ENCODE measurements around the gene BTN3A1.

GRCh38 chr6:26366504-26366903 is 35.6 kb upstream of the BTN3A1 start:
- TF ChIP-seq CTCF (IDR thresholded peaks at IDR 0.05; ENCODE audit: insufficient read depth, low read length): no peak
- TF ChIP-seq GABPA (IDR thresholded peaks at IDR 0.05; ENCODE audit: low read depth): no peak
- no peak for TF ChIP-seq POLR2AphosphoS5 (IDR thresholded peaks at IDR 0.05; ENCODE audit: low read depth)
